SJCRH30 (cell line): ENCODE data around the gene DKK3. TPM values are rescaled to one million over a fixed set of nuclear protein-coding genes. Genes with fewer than 3 reads are reported as not detected.
A peak's percentile ranks its signal among the peaks of the same experiment; 100 is the strongest.
"Not testable (repeated sequence)": the region's sequence is repeated elsewhere in the genome, so short reads cannot be mapped to it uniquely, and the experiment has no call there.

Experiments used
- DNase-seq, 2 experiments: peaks; one replicate each; pipeline ENCODE4 v3.0.0-alpha.2; 2015 to 2020
- H3K27ac ChIP-seq: fragments of 250-450 bp; sonication (Bioruptor Pico); 2 replicates; pipeline ENCODE4 v1.5.1; 2020; ENCODE audit warnings: mild to moderate bottlenecking, moderate library complexity
- H3K27me3 ChIP-seq: fragments of 250-450 bp; sonication (Bioruptor Pico); 2 replicates; pipeline ENCODE4 v1.5.1; 2020; ENCODE audit warnings: mild to moderate bottlenecking, moderate library complexity
- H3K36me3 ChIP-seq: fragments of 250-450 bp; sonication (Bioruptor Pico); 2 replicates; pipeline ENCODE4 v1.5.1; 2020; ENCODE audit warnings: mild to moderate bottlenecking, moderate library complexity
- H3K4me1 ChIP-seq: fragments of 250-450 bp; sonication (Bioruptor Pico); 2 replicates; pipeline ENCODE4 v1.5.1; 2020; ENCODE audit warnings: mild to moderate bottlenecking, moderate library complexity
- H3K4me3 ChIP-seq: fragments of 250-450 bp; sonication (Bioruptor Pico); 2 replicates; pipeline ENCODE4 v1.5.1; 2020; ENCODE audit warnings: mild to moderate bottlenecking, moderate library complexity
- H3K9me3 ChIP-seq: fragments of 250-450 bp; sonication (Bioruptor Pico); replicated peaks from 2 replicates; pipeline ENCODE4 v1.5.1; 2020; ENCODE audit warnings: mild to moderate bottlenecking, moderate library complexity
- total RNA-seq: library from RNA; depleted of rRNA; stranded (reverse); fragments of >200 nt; shearing (Covaris generic); gene quantifications from 2 replicates; pipeline ENCODE4 v1.2.3, GENCODE V29; 2014

Gene DKK3
- total RNA-seq, 1 experiment from 2014 or later: 13.9 TPM

GRCh38 chr11:12043959-12044791 lies 35.7 kb upstream of the DKK3 start:
- Histone ChIP-seq H3K36me3 (no peaks in the 10 kb centered on the region), H3K4me1 (peaks cover 8% of the 10 kb centered on the region), H3K9me3 (no peaks in the 10 kb centered on the region; the same call in 1 of the 2 replicates), H3K27me3 (no peaks in the 10 kb centered on the region), H3K4me3 (peak overlapping the region; percentile 30), H3K27ac (peak overlapping the region; percentile 4; the same call in 1 of the 2 replicates)
- DNase-seq: peak; percentile 75 to 91

GRCh38 chr11:12043221-12043620 lies 34.8 kb upstream of the DKK3 start:
- no peak overlapping the region for H3K4me3 ChIP-seq
- peaks cover 8% of the 10 kb centered on the region for H3K4me1 ChIP-seq
- H3K27ac ChIP-seq: no peak overlapping the region
- DNase-seq: no peak
- no peaks in the 10 kb centered on the region for H3K36me3 ChIP-seq
- no peaks in the 10 kb centered on the region; the same call in 1 of the 2 replicates for H3K9me3 ChIP-seq
- no peaks in the 10 kb centered on the region for H3K27me3 ChIP-seq

GRCh38 chr11:12042215-12042676 lies 33.8 kb upstream of the DKK3 start:
- peak in 1 of 2 experiments; percentile 16 for DNase-seq
- peaks cover 8% of the 10 kb centered on the region for H3K4me1 ChIP-seq
- H3K27ac ChIP-seq: peak overlapping the region; percentile 23; the same call in 1 of the 2 replicates

GRCh38 chr11:12040719-12041118 lies 32.3 kb upstream of the DKK3 start:
- not testable (repeated sequence) for H3K36me3 ChIP-seq, DNase-seq, H3K27ac ChIP-seq, H3K27me3 ChIP-seq, H3K9me3 ChIP-seq, H3K4me1 ChIP-seq, H3K4me3 ChIP-seq

More at GRCh38 chr11:12042215-12042676, 33.8 kb upstream of the DKK3 start:
- H3K9me3 ChIP-seq: no peaks in the 10 kb centered on the region; the same call in 1 of the 2 replicates
- no peaks in the 10 kb centered on the region for H3K27me3 ChIP-seq
- H3K36me3 ChIP-seq: no peaks in the 10 kb centered on the region
- no peak overlapping the region for H3K4me3 ChIP-seq

- peaks cover 5% of the 10 kb centered on the region; the same call in 1 of the 2 replicates for H3K4me1 ChIP-seq
- H3K27me3 ChIP-seq: no peaks in the 10 kb centered on the region
- no peak for DNase-seq
- no peaks in the 10 kb centered on the region for H3K9me3 ChIP-seq
- H3K4me3 ChIP-seq: no peak overlapping the region
- no peak overlapping the region for H3K27ac ChIP-seq
- H3K36me3 ChIP-seq: no peaks in the 10 kb centered on the region
Measured at GRCh38 chr11:12032968-12033367, 24.5 kb upstream of the DKK3 start.

GRCh38 chr11:12031856-12032544 lies 23.6 kb upstream of the DKK3 start:
- H3K27me3 ChIP-seq: no peaks in the 10 kb centered on the region
- peaks cover 5% of the 10 kb centered on the region; the same call in 1 of the 2 replicates for H3K4me1 ChIP-seq
- no peak overlapping the region for H3K27ac ChIP-seq
- DNase-seq: no peak
- no peaks in the 10 kb centered on the region for H3K9me3 ChIP-seq
- H3K36me3 ChIP-seq: no peaks in the 10 kb centered on the region
- H3K4me3 ChIP-seq: no peak overlapping the region

- Histone ChIP-seq H3K9me3 (peaks cover 1% of the 10 kb centered on the region; the same call in 1 of the 2 replicates), H3K4me1 (peaks cover 5% of the 10 kb centered on the region; the same call in 1 of the 2 replicates), H3K36me3 (no peaks in the 10 kb centered on the region), H3K27ac (no peak overlapping the region), H3K4me3 (no peak overlapping the region), H3K27me3 (no peaks in the 10 kb centered on the region)
- no peak for DNase-seq
Measured at GRCh38 chr11:12029738-12030363, 21.4 kb upstream of the DKK3 start.

- DNase-seq: no peak
- Histone ChIP-seq H3K4me1 (peaks cover 5% of the 10 kb centered on the region; the same call in 1 of the 2 replicates), H3K9me3 (peaks cover 8% of the 10 kb centered on the region; the same call in 1 of the 2 replicates), H3K36me3 (no peaks in the 10 kb centered on the region), H3K27me3 (no peaks in the 10 kb centered on the region), H3K4me3 (no peak overlapping the region), H3K27ac (no peak overlapping the region)
Measured at GRCh38 chr11:12029119-12029518, 20.7 kb upstream of the DKK3 start.

GRCh38 chr11:12028303-12028702 lies 19.9 kb upstream of the DKK3 start:
- Histone ChIP-seq H3K27ac (no peak overlapping the region), H3K36me3 (no peaks in the 10 kb centered on the region), H3K27me3 (no peaks in the 10 kb centered on the region), H3K4me1 (peaks cover 5% of the 10 kb centered on the region; the same call in 1 of the 2 replicates), H3K4me3 (no peak overlapping the region), H3K9me3 (peaks cover 8% of the 10 kb centered on the region; the same call in 1 of the 2 replicates)
- no peak for DNase-seq

GRCh38 chr11:12026331-12027211 lies 18.1 kb upstream of the DKK3 start:
- no peak overlapping the region for H3K27ac ChIP-seq
- H3K4me1 ChIP-seq: peaks cover 5% of the 10 kb centered on the region; the same call in 1 of the 2 replicates
- no peaks in the 10 kb centered on the region for H3K36me3 ChIP-seq
- peaks cover 8% of the 10 kb centered on the region; the same call in 1 of the 2 replicates for H3K9me3 ChIP-seq
- DNase-seq: no peak
- H3K4me3 ChIP-seq: no peak overlapping the region
- H3K27me3 ChIP-seq: no peaks in the 10 kb centered on the region

GRCh38 chr11:12024254-12024926 lies 16.0 kb upstream of the DKK3 start:
- Histone ChIP-seq H3K4me3 (no peak overlapping the region), H3K9me3 (peaks cover 8% of the 10 kb centered on the region; the same call in 1 of the 2 replicates), H3K27ac (no peak overlapping the region), H3K27me3 (no peaks in the 10 kb centered on the region), H3K36me3 (no peaks in the 10 kb centered on the region), H3K4me1 (no peaks in the 10 kb centered on the region; the same call in 1 of the 2 replicates)
- no peak for DNase-seq

- DNase-seq: no peak
- Histone ChIP-seq H3K36me3 (no peaks in the 10 kb centered on the region), H3K9me3 (peaks cover 8% of the 10 kb centered on the region; the same call in 1 of the 2 replicates), H3K4me3 (no peak overlapping the region), H3K27ac (no peak overlapping the region), H3K27me3 (no peaks in the 10 kb centered on the region), H3K4me1 (peaks cover 3% of the 10 kb centered on the region; the same call in 1 of the 2 replicates)
Measured at GRCh38 chr11:12023015-12023414, 14.6 kb upstream of the DKK3 start.

GRCh38 chr11:12020546-12020945 lies 12.1 kb upstream of the DKK3 start:
- DNase-seq: no peak
- H3K36me3 ChIP-seq: no peaks in the 10 kb centered on the region
- peaks cover 3% of the 10 kb centered on the region; the same call in 1 of the 2 replicates for H3K4me1 ChIP-seq
- peaks cover 8% of the 10 kb centered on the region; the same call in 1 of the 2 replicates for H3K9me3 ChIP-seq
- no peak overlapping the region for H3K27ac ChIP-seq
- no peaks in the 10 kb centered on the region for H3K27me3 ChIP-seq
- H3K4me3 ChIP-seq: no peak overlapping the region
